ENCODE measurements around the gene PLXNB1.

PLXNB1 gene

DNA sequence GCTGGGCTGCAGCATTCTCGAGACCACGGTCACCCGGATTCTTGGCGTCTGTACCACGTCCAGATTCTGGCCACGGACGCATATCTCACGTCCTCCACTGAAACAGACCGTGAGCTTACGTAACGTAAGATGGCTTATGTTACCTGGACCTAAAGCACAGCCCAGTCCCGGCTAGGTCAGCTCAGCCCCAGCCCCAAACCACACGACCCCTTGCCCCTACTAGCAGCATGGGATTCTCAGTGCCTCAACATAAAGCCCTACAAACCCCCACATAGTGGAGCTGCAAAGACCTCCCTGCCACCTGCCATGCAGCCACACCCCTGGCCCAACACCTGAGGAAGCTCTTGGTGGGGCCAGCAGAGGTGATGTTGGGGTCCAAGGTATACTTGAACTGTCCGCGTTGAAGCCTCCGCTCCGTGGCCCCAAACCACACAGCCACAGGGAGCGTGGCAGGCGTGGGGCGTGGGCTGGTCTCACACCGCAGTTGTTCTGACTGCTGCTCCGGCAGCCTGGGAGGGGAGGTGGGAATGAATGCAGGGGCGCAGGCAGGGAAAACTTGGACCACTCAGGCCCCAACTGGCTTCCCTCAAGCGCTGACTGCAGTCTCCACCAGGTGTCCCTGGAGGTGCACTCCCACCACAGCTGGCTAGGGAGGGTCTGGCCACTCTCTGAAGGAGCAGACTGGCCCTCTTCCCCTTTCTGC is 14.5 kb downstream of the PLXNB1 start:
- TF ChIP-seq SPI1 (IDR thresholded peaks at IDR 0.05; ENCODE audit: borderline replicate concordance, low read depth) (no peak), POLR2AphosphoS5 (IDR thresholded peaks at IDR 0.05; ENCODE audit: low read depth) (no peak), GABPA (IDR thresholded peaks at IDR 0.05; ENCODE audit: low read depth) (no peak)
- TF ChIP-seq, protein P1, sequence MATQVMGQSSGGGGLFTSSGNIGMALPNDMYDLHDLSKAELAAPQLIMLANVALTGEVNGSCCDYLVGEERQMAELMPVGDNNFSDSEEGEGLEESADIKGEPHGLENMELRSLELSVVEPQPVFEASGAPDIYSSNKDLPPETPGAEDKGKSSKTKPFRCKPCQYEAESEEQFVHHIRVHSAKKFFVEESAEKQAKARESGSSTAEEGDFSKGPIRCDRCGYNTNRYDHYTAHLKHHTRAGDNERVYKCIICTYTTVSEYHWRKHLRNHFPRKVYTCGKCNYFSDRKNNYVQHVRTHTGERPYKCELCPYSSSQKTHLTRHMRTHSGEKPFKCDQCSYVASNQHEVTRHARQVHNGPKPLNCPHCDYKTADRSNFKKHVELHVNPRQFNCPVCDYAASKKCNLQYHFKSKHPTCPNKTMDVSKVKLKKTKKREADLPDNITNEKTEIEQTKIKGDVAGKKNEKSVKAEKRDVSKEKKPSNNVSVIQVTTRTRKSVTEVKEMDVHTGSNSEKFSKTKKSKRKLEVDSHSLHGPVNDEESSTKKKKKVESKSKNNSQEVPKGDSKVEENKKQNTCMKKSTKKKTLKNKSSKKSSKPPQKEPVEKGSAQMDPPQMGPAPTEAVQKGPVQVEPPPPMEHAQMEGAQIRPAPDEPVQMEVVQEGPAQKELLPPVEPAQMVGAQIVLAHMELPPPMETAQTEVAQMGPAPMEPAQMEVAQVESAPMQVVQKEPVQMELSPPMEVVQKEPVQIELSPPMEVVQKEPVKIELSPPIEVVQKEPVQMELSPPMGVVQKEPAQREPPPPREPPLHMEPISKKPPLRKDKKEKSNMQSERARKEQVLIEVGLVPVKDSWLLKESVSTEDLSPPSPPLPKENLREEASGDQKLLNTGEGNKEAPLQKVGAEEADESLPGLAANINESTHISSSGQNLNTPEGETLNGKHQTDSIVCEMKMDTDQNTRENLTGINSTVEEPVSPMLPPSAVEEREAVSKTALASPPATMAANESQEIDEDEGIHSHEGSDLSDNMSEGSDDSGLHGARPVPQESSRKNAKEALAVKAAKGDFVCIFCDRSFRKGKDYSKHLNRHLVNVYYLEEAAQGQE (IDR thresholded peaks at IDR 0.05; ENCODE audit: insufficient replicate concordance, low read depth): no peak
- TF ChIP-seq, protein P2, sequence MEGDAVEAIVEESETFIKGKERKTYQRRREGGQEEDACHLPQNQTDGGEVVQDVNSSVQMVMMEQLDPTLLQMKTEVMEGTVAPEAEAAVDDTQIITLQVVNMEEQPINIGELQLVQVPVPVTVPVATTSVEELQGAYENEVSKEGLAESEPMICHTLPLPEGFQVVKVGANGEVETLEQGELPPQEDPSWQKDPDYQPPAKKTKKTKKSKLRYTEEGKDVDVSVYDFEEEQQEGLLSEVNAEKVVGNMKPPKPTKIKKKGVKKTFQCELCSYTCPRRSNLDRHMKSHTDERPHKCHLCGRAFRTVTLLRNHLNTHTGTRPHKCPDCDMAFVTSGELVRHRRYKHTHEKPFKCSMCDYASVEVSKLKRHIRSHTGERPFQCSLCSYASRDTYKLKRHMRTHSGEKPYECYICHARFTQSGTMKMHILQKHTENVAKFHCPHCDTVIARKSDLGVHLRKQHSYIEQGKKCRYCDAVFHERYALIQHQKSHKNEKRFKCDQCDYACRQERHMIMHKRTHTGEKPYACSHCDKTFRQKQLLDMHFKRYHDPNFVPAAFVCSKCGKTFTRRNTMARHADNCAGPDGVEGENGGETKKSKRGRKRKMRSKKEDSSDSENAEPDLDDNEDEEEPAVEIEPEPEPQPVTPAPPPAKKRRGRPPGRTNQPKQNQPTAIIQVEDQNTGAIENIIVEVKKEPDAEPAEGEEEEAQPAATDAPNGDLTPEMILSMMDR (IDR thresholded peaks at IDR 0.05; ENCODE audit: insufficient read depth, low read length): no peak
- H3K27ac ChIP-seq (replicated peaks): no peak overlapping the region
- H3K4me3 ChIP-seq (replicated peaks; ENCODE audit: insufficient read depth, low read length): no peak overlapping the region
- no peaks in the 10 kb centered on the region for H3K27me3 ChIP-seq (ENCODE audit: insufficient read depth, poor library complexity, severe bottlenecking)
- no peak for DNase-seq (ENCODE audit: low read depth in 1 of 2, low spot score in 1 of 2)

DNA sequence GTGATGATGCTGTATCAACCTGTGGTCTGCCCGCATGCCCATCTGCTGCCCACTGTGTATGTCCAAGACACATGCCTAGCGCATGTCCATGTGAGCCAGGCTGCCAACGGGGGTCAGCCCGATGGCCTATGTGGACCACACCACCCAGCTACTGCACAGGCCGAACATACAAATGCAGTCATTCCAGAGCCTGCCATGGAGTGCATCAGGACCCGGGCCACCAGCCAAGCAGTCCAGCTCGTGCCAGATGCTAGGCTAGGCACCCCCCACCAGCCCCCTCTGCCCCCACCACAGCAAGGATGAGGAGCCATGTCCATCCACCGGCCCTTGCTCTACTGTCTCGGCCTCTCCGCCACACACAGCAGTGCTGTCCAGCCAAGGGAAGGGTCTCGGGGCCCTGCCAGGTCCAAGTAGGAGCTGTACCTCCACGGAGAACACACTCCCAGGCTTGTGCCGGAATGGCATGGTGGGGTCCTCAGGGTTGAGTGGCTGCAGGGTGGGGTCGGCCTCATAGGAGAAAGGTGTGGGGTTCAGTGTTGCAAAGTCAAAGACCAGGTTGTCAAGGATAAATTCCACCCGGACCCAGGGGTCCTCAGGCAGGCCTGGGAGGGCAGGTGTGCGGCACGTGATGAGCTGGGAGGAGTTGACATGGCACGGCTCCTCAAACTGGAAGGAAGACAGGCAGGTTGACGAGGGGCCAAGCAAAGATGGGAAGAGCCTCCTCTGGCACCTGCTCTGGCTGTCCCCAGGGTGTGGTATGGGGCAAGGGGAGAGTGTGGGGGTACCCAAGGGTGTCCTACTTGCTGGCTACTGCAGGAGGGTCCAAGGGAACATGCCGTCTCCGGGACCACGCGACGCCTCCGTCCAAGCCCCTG is 15.3 kb downstream of the PLXNB1 start:
- H3K4me3 ChIP-seq (replicated peaks; ENCODE audit: insufficient read depth, low read length): no peak overlapping the region
- TF ChIP-seq SPI1 (IDR thresholded peaks at IDR 0.05; ENCODE audit: borderline replicate concordance, low read depth) (no peak), GABPA (IDR thresholded peaks at IDR 0.05; ENCODE audit: low read depth) (no peak), POLR2AphosphoS5 (IDR thresholded peaks at IDR 0.05; ENCODE audit: low read depth) (no peak)
- TF ChIP-seq, protein P1 (IDR thresholded peaks at IDR 0.05; ENCODE audit: insufficient replicate concordance, low read depth): no peak
- TF ChIP-seq, protein P2 (IDR thresholded peaks at IDR 0.05; ENCODE audit: insufficient read depth, low read length): no peak
- H3K27ac ChIP-seq (replicated peaks): no peak overlapping the region
- no peaks in the 10 kb centered on the region for H3K27me3 ChIP-seq (ENCODE audit: insufficient read depth, poor library complexity, severe bottlenecking)
- DNase-seq (ENCODE audit: low read depth in 1 of 2, low spot score in 1 of 2): no peak

DNA sequence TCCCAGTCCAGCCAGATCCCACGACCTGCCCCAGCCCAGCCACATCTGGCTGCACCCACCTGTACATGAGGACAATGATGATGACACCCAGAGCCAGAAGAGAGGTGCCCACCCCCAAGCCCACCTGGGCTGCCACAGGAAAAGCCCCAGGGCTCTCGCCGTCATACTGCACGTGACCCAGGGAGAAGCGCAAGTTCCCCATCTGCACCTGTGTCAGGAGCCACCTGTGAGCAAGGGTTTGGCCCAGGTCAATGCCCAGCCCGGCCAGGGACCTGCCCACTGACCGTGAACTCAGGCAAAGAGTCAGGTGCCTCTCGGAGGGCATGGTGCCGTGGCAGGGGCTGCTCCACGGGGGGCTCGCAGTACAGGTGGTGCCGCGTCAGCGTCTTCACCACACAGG is 16.3 kb downstream of the PLXNB1 start:
- no peak overlapping the region for H3K4me3 ChIP-seq (replicated peaks; ENCODE audit: insufficient read depth, low read length)
- no peak for DNase-seq (ENCODE audit: low read depth in 1 of 2, low spot score in 1 of 2)
- H3K27me3 ChIP-seq (ENCODE audit: insufficient read depth, poor library complexity, severe bottlenecking): no peaks in the 10 kb centered on the region
- TF ChIP-seq, protein P1 (IDR thresholded peaks at IDR 0.05; ENCODE audit: insufficient replicate concordance, low read depth): no peak
- TF ChIP-seq GABPA (IDR thresholded peaks at IDR 0.05; ENCODE audit: low read depth) (no peak), SPI1 (IDR thresholded peaks at IDR 0.05; ENCODE audit: borderline replicate concordance, low read depth) (no peak), POLR2AphosphoS5 (IDR thresholded peaks at IDR 0.05; ENCODE audit: low read depth) (no peak)
- TF ChIP-seq, protein P2 (IDR thresholded peaks at IDR 0.05; ENCODE audit: insufficient read depth, low read length): no peak
- H3K27ac ChIP-seq (replicated peaks): no peak overlapping the region

All from HL-60 (cell line).